ENCODE data around the gene ZNF532. TPM values are rescaled to one million over a fixed set of nuclear protein-coding genes. Genes with fewer than 3 reads are reported as not detected.

Gene ZNF532
- total RNA-seq, 4 donors from 2014 or later = 98.7 to 125 (median 113) TPM

DNA sequence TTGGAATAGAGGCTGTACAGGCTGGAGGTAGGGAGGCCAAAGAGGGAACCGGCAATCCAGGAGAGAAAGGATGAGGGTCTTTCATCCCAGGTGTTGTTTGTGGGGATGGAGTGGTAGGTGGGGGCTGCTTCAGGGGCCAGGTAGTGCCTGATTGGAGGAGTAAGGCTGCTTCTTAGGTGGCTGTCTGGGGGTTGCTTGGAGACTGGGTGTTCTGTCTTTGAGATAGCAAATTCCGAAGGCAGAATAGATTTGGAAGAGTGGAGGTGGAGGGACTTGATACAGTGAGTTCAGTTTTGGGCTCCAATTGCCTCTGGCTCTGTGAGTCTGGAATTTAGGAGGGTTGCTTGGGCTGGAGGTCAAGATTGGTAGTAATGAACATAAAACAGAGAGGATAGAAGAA is 5.9 kb downstream of the ZNF532 start:
- Histone ChIP-seq H3K27ac (peak overlapping the region in 2 of 4 donors; percentile 68 to 75), H3K36me3 (peaks cover 0 to 49% (median 0%) of the 10 kb centered on the region in 3 donors), H3K27me3 (no peaks in the 10 kb centered on the region), H3K9me3 (no peaks in the 10 kb centered on the region), H3K4me1 (peaks cover 0 to 84% (median 28%) of the 10 kb centered on the region in 4 donors), H3K4me3 (no peak overlapping the region)
- DNase-seq (ENCODE audit: low spot score in 2 of 2) = no peak
- WGBS, 2 donors = 78 to 92% methylated on average over 2 of the region's 2 CpGs
- TF ChIP-seq POLR2A (IDR thresholded peaks at IDR 0.05) (no peak), EP300 (IDR thresholded peaks at IDR 0.05) (no peak)
- TF ChIP-seq, protein P1, sequence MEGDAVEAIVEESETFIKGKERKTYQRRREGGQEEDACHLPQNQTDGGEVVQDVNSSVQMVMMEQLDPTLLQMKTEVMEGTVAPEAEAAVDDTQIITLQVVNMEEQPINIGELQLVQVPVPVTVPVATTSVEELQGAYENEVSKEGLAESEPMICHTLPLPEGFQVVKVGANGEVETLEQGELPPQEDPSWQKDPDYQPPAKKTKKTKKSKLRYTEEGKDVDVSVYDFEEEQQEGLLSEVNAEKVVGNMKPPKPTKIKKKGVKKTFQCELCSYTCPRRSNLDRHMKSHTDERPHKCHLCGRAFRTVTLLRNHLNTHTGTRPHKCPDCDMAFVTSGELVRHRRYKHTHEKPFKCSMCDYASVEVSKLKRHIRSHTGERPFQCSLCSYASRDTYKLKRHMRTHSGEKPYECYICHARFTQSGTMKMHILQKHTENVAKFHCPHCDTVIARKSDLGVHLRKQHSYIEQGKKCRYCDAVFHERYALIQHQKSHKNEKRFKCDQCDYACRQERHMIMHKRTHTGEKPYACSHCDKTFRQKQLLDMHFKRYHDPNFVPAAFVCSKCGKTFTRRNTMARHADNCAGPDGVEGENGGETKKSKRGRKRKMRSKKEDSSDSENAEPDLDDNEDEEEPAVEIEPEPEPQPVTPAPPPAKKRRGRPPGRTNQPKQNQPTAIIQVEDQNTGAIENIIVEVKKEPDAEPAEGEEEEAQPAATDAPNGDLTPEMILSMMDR (IDR thresholded peaks at IDR 0.05) = no peak

DNA sequence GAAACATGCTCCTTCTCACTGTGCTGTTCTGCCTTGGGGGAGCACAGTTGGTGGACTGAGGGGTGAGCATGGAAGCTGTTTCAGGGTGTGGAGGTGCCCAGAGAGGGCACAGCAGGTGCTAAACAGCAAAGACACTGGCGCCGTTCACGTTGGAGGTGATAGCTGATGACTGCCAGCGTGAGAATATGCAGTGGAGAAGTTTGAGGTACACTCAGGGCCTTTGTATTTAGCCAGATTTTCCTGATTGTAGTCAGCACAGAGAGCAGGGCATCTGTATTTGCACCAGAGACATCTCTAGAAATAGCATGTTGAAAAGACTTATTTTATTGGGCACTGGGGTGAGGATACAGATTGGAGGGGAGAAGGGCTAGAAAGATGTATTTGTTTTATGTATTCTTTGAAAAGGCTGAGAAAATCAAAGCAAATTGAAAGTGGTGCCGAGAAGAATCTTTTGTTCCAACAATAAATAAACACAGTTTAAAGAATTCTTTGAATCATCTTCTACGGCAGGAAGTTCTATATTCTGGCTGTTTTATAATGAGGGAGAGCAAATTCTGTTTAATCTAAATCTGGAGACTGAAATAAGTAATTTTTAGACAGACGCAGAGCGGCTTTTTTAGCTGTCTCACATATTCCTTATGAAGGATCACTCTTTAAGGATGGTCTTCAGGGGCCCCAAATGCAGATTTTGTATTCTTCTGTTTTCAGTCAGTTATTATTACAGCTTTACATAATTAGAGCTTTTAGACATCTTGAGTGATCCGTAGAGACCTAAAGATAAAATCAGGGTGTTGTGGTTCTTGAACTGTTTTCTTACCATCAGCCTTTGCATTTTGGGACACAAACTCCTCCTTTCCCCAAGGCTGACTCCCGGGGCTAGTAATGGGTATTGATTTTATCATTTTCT is 7.1 kb downstream of the ZNF532 start:
- Histone ChIP-seq H3K9me3 (no peaks in the 10 kb centered on the region), H3K4me3 (no peak overlapping the region), H3K4me1 (peaks cover 0 to 72% (median 24%) of the 10 kb centered on the region in 4 donors), H3K27ac (peak overlapping the region in 2 of 4 donors; percentile 68 to 75), H3K36me3 (peaks cover 0 to 61% (median 0%) of the 10 kb centered on the region in 3 donors), H3K27me3 (no peaks in the 10 kb centered on the region)
- TF ChIP-seq, protein P1 (IDR thresholded peaks at IDR 0.05) = no peak
- no peak for TF ChIP-seq POLR2A (IDR thresholded peaks at IDR 0.05)
- TF ChIP-seq EP300 (IDR thresholded peaks at IDR 0.05) = no peak
- WGBS, 2 donors = 39 to 47% methylated on average over 10 of the region's 10 CpGs
- no peak for DNase-seq (ENCODE audit: low spot score in 2 of 2)

DNA sequence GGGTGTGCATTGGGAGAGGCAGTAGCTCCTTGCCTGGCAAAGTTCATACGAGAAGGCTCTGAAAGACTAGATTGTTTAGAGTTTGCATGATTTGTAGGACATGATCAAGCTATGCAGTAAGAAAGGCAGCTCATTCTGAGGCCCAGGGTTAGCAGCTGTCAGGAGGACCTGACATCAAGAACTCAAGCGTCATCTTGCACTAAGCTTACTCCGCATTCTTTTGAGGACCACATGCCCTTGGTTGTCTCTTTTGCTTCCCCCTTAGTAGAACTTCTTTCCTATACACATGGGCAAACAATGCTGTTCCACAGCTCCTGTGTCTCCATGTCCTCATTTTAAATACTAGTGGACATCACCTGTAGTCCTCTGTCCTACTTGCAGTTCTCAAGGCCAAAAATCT is 14.0 kb downstream of the ZNF532 start:
- no peaks in the 10 kb centered on the region for H3K27me3 ChIP-seq
- no peak for TF ChIP-seq POLR2A (IDR thresholded peaks at IDR 0.05)
- no peak for TF ChIP-seq EP300 (IDR thresholded peaks at IDR 0.05)
- TF ChIP-seq, protein P1 (IDR thresholded peaks at IDR 0.05) = no peak
- H3K36me3 ChIP-seq = peaks cover 0 to 50% (median 0%) of the 10 kb centered on the region in 3 donors
- no peaks in the 10 kb centered on the region for H3K9me3 ChIP-seq
- DNase-seq (ENCODE audit: low spot score in 2 of 2) = no peak
- H3K4me3 ChIP-seq = no peak overlapping the region
- H3K4me1 ChIP-seq = peaks cover 0 to 69% (median 12%) of the 10 kb centered on the region in 4 donors
- 82 to 85% methylated on average over 3 of the region's 3 CpGs for WGBS, 2 donors
- no peak overlapping the region for H3K27ac ChIP-seq

DNA sequence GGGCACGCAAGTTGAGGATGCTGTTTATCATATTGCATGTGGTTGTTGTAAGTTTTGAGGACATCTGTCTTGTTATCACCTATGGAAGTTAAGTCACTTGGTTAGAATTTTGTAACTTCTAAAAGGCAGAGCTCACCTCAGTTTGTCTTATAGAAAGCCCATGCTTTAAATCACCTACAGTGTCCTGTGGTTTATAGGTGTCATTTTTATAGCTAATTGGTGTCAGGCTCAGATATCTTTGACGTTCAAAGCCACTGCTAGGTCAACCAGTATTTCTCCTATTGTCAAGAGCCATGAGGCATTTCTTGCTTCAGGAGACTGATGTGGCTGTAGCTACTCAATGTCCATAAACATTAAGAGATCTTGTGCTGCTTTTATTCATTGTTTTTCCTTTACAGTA is 16.8 kb downstream of the ZNF532 start:
- 84 to 85% methylated on average over 2 of the region's 2 CpGs for WGBS, 2 donors
- Histone ChIP-seq H3K4me1 (peaks cover 0 to 56% (median 14%) of the 10 kb centered on the region in 4 donors), H3K36me3 (peaks cover 0 to 33% (median 0%) of the 10 kb centered on the region in 3 donors), H3K27ac (peak overlapping the region in 2 of 4 donors; percentile 46 to 70), H3K4me3 (no peak overlapping the region), H3K9me3 (no peaks in the 10 kb centered on the region), H3K27me3 (no peaks in the 10 kb centered on the region)
- DNase-seq (ENCODE audit: low spot score in 2 of 2) = no peak
- no peak for TF ChIP-seq POLR2A (IDR thresholded peaks at IDR 0.05)

GRCh38 chr18:58882044-58882443 is 17.4 kb downstream of the ZNF532 start:
- TF ChIP-seq, protein P1 (IDR thresholded peaks at IDR 0.05) = no peak
- TF ChIP-seq EP300 (IDR thresholded peaks at IDR 0.05) (peak in 1 of 2 donors; percentile 23), POLR2A (IDR thresholded peaks at IDR 0.05) (no peak)
- WGBS, 2 donors = 87 to 94% methylated on average over 4 of the region's 4 CpGs
- no peak for DNase-seq (ENCODE audit: low spot score in 2 of 2)
- no peak overlapping the region for H3K4me3 ChIP-seq
- H3K27me3 ChIP-seq = no peaks in the 10 kb centered on the region
- no peaks in the 10 kb centered on the region for H3K9me3 ChIP-seq
- peaks cover 0 to 28% (median 0%) of the 10 kb centered on the region in 3 donors for H3K36me3 ChIP-seq
- H3K27ac ChIP-seq = peak overlapping the region in 3 of 4 donors; percentile 2 to 70 (median 53)
- H3K4me1 ChIP-seq = peaks cover 3 to 59% (median 18%) of the 10 kb centered on the region in 4 donors

Measured in tibial nerve (tissue), 4 donors.